D721Med (cell line): ENCODE results near the gene AK5.

Source experiments
- DNase-seq: peaks from one replicate; pipeline ENCODE4 v3.0.0; 2011; ENCODE audit warnings: low spot score; ENCODE audit not compliant: insufficient read length
- FAIRE-seq: peaks from 2 replicates; lab custom pipeline; 2011; peaks lifted over from hg19 to GRCh38; lab: Jason Lieb, UNC
- CTCF ChIP-seq: IDR thresholded peaks from 2 replicates; pipeline ENCODE4 v1.5.1; 2012; ENCODE audit warnings: mild to moderate bottlenecking, control low read depth; ENCODE audit not compliant: insufficient read depth; ENCODE audit errors: missing control alignments

AK5 gene

DNA sequence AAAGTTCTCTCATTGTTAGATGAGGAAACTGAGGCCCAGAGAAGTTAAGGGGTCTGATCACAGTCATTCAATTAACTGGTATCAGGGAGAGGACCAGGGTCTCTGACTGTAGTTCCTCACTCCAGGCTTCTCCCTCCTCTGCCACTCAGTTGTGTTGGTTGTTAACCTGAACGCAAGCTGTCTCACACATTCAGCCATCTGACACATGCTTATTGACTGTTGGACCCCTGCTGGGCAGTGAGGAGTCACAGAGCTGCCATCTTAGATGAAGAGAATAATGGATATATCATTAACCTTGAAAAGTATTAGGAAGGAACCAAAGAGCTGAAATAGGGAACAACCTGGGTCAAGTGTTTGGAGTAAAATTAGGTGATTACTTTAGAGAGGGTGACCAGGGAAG lies 205.8 kb downstream of the AK5 start:
- DNase-seq: no peak
- no peak for FAIRE-seq
- TF ChIP-seq CTCF: no peak

GRCh38 chr1:77489910-77490309 lies 208.1 kb downstream of the AK5 start:
- TF ChIP-seq CTCF: no peak
- DNase-seq: no peak
- no peak for FAIRE-seq

- no peak for FAIRE-seq
- DNase-seq: no peak
- TF ChIP-seq CTCF: no peak
Measured at GRCh38 chr1:77494026-77494425, 212.2 kb downstream of the AK5 start.

DNA sequence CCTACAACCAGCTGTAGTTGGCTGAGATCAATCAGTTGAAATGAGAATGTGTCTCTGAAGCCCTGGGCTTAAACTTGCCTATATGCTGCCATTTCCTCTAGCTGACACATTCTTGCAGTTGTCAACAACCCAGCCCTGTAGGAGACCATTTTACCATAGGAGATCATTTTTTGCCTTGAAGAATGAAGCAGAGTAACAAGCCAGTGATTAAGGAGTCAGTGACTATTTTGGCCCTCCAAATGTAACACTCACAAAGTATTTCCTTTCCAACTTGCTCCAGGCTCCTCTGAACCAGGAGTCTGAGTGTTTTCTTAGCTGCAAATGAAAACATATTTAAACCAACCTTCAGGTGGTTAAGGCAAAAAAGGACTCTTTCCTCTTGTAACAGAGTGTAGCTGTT lies 217.1 kb downstream of the AK5 start:
- TF ChIP-seq CTCF: no peak
- DNase-seq (no peak), FAIRE-seq (no peak)

- no peak for DNase-seq
- TF ChIP-seq CTCF: no peak
- FAIRE-seq: no peak
Measured at GRCh38 chr1:77499466-77499865, 217.6 kb downstream of the AK5 start.

DNA sequence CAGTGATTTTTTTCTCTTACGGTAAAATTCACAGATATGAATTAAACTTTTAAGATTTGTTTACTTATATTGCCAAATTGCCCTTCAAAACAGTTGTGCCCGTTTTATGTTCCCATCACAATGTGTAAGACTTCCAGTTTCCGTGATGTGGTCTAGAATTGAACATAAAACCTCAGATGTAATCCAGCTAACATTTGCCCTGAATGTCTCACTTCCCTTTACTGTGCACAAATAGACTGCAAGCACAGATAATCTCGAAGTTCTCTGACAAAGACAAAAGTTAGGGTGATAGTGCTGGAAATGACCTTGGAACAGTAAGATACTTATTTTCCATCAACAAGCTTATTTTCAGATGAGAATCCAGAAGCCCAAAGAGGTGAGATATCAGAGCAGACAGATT lies 223.2 kb downstream of the AK5 start:
- TF ChIP-seq CTCF: no peak
- DNase-seq (no peak), FAIRE-seq (no peak)

GRCh38 chr1:77506771-77507170 lies 225.0 kb downstream of the AK5 start:
- no peak for DNase-seq
- FAIRE-seq: no peak
- no peak for TF ChIP-seq CTCF
